ENCODE data around the gene PRKCE. TPM values are rescaled to one million over a fixed set of nuclear protein-coding genes. Genes with fewer than 3 reads are reported as not detected.
A peak's percentile ranks its signal among the peaks of the same experiment; 100 is the strongest.

The PRKCE gene
- total RNA-seq, 2 donors from 2014 or later = 7.2 to 25.4 TPM

DNA sequence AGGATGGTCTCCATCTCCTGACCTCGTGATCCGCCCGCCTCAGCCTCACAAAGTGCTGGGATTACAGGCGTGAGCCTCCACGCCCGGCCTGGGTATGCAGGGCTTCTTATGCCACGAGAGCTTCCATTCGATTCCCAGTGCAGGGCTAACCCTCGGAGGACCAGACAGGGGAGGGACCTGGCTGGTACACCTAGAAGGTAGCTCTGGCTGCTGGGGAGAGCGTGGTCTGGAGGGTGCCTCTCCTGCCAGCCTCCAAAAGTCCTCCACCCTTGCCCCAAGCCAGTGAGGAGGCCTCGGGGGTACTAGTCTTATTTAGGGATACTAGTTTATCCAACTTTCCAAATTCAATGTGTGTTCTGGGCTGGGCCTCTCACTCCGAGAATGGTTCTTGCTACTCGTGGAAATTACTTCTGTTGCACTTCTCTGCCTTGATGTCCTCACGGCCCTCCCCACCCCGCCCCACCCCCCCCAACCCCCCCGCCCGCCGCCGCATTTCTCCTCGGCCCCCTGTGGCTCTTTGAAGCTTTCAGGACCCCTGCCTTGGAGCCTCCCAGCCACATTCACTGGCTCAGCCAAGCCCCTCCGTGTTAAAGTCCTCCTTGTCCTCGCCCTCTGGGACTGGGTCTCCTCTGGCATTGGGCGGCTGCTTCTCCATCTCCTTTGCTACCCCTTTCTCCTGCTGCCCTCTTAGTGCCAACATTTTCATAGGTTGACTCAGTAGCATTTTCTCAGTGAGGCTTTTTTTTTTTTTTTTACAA, 502.7 kb downstream of the PRKCE start:
- Histone ChIP-seq H3K27ac (no peak overlapping the region), H3K27me3 (replicated peaks; ENCODE audit: insufficient read depth) (no peaks in the 10 kb centered on the region), H3K36me3 (no peaks in the 10 kb centered on the region), H3K4me1 (replicated peaks) (no peaks in the 10 kb centered on the region), H3K9me3 (no peaks in the 10 kb centered on the region), H3K4me3 (no peak overlapping the region)
- intact Hi-C loops (cut with DNase I) = no loop called here
- 82% methylated on average over 23 of the region's 23 CpGs for WGBS
- TF ChIP-seq POLR2A (IDR thresholded peaks at IDR 0.05) = no peak
- TF ChIP-seq POLR2AphosphoS5 (IDR thresholded peaks at IDR 0.05) = no peak
- TF ChIP-seq, protein P1, sequence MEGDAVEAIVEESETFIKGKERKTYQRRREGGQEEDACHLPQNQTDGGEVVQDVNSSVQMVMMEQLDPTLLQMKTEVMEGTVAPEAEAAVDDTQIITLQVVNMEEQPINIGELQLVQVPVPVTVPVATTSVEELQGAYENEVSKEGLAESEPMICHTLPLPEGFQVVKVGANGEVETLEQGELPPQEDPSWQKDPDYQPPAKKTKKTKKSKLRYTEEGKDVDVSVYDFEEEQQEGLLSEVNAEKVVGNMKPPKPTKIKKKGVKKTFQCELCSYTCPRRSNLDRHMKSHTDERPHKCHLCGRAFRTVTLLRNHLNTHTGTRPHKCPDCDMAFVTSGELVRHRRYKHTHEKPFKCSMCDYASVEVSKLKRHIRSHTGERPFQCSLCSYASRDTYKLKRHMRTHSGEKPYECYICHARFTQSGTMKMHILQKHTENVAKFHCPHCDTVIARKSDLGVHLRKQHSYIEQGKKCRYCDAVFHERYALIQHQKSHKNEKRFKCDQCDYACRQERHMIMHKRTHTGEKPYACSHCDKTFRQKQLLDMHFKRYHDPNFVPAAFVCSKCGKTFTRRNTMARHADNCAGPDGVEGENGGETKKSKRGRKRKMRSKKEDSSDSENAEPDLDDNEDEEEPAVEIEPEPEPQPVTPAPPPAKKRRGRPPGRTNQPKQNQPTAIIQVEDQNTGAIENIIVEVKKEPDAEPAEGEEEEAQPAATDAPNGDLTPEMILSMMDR (IDR thresholded peaks at IDR 0.05) = no peak
- DNase-seq (ENCODE audit: low spot score) = no peak

DNA sequence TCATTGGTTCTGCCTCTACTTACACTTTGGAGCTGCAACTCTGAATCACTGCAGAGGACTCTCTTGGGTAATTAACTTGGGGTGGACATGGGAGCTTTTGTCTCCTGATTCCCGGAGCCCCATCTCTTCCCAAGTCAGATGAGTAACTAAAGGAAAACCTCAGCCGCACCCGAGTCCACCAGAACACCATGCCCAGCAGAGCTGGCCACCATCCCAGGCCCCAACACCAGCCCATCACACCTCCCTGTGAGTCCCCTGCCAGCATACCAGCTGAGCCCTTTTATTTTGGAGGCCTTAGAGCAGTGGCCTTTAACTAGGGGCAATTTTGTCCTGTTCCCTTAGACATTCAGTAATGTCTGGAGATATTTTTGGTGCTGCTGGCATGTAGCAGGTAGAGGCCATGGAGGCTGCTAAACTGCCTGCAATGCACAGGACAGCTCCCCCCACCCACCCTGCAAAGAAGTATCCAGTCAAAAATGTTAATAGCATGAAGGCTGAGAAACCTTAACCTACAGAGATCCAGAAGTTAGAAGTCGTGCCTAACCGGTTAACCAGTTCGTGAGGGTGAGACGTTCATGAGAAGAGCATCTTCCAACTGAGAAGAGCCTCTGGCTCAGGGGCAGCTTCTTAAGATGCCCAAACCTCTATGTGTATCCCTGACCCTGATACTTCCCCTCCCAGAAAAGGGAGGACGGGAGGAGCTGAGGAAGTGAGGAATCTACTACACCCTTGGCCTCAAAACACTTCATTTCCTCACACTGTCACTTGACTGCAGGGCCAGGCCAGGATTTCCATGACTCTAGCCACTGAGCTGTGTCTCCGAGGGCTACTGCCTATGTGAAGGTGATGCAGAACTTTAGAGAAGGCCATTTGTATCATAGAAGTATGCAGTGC, 505.8 kb downstream of the PRKCE start:
- Histone ChIP-seq H3K9me3 (no peaks in the 10 kb centered on the region), H3K27ac (no peak overlapping the region), H3K4me1 (replicated peaks) (no peaks in the 10 kb centered on the region), H3K27me3 (replicated peaks; ENCODE audit: insufficient read depth) (no peaks in the 10 kb centered on the region), H3K4me3 (no peak overlapping the region), H3K36me3 (no peaks in the 10 kb centered on the region)
- TF ChIP-seq POLR2AphosphoS5 (IDR thresholded peaks at IDR 0.05) (no peak), POLR2A (IDR thresholded peaks at IDR 0.05) (no peak)
- TF ChIP-seq, protein P1 (IDR thresholded peaks at IDR 0.05) = no peak
- WGBS = 82% methylated on average over 9 of the region's 9 CpGs
- DNase-seq (ENCODE audit: low spot score) = no peak
- intact Hi-C loops (cut with DNase I) = no loop called here

DNA sequence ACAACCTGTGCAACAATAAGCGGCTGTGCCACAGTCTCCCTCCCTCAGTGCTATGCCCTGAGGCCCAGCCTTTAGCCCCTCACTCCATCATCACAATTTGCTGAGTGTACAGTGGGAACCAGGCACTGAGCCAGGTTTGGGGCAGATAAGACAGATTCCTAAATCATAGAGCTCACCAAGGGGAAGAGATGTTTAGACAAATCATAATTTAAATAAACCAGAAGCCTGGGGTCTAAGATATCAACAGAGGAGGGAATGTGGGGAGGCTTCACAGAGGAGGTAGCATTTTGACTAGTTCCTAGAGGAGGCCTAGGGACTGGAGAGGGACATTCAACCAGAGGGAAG, 506.5 kb downstream of the PRKCE start:
- 86% methylated on average over 1 of the region's 1 CpG for WGBS
- intact Hi-C loops (cut with DNase I) = no loop called here
- Histone ChIP-seq H3K27me3 (replicated peaks; ENCODE audit: insufficient read depth) (no peaks in the 10 kb centered on the region), H3K4me3 (no peak overlapping the region), H3K4me1 (replicated peaks) (no peaks in the 10 kb centered on the region), H3K36me3 (no peaks in the 10 kb centered on the region), H3K9me3 (no peaks in the 10 kb centered on the region), H3K27ac (no peak overlapping the region)
- TF ChIP-seq POLR2A (IDR thresholded peaks at IDR 0.05) = no peak
- TF ChIP-seq POLR2AphosphoS5 (IDR thresholded peaks at IDR 0.05) = no peak
- TF ChIP-seq, protein P1 (IDR thresholded peaks at IDR 0.05) = no peak
- no peak for DNase-seq (ENCODE audit: low spot score)

DNA sequence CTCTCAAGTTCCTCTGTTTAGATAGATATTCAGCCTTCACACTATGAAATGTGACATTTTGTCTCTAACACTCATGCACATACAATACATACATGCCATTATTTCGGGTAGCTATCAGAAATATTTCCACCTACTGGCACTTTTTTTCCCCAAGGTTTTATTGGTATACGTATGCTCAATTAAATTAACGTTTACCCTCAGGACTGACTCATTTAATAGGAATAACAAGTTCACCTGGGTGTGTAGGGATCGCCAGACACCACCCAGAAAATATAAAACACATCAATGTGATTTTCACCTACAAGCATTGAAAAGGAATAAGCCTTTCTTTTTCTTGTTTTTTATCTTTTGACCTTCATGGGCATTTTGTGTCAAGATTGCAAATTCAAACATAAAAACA, 507.2 kb downstream of the PRKCE start:
- no peak overlapping the region for H3K27ac ChIP-seq
- no peak for DNase-seq (ENCODE audit: low spot score)
- H3K36me3 ChIP-seq = no peaks in the 10 kb centered on the region
- H3K4me1 ChIP-seq (replicated peaks) = no peaks in the 10 kb centered on the region
- 61% methylated on average over 4 of the region's 4 CpGs for WGBS
- intact Hi-C loops (cut with DNase I) = no loop called here
- TF ChIP-seq, protein P1 (IDR thresholded peaks at IDR 0.05) = no peak
- peak; percentile 49 for TF ChIP-seq POLR2AphosphoS5 (IDR thresholded peaks at IDR 0.05)
- H3K27me3 ChIP-seq (replicated peaks; ENCODE audit: insufficient read depth) = no peaks in the 10 kb centered on the region
- no peaks in the 10 kb centered on the region for H3K9me3 ChIP-seq
- H3K4me3 ChIP-seq = no peak overlapping the region
